NCI-H187 treated with DMSO at 0.1 percent for 48 hours (cell line): ENCODE data around the gene MTUS2.

ENCODE experiments used
- DNase-seq: peaks from one replicate; lab custom pipeline; 2025; lab: John Stamatoyannopoulos, UW

The MTUS2 gene

GRCh38 chr13:29239653-29240525, 419.8 kb downstream of the MTUS2 start:
- DNase-seq = no peak

DNA sequence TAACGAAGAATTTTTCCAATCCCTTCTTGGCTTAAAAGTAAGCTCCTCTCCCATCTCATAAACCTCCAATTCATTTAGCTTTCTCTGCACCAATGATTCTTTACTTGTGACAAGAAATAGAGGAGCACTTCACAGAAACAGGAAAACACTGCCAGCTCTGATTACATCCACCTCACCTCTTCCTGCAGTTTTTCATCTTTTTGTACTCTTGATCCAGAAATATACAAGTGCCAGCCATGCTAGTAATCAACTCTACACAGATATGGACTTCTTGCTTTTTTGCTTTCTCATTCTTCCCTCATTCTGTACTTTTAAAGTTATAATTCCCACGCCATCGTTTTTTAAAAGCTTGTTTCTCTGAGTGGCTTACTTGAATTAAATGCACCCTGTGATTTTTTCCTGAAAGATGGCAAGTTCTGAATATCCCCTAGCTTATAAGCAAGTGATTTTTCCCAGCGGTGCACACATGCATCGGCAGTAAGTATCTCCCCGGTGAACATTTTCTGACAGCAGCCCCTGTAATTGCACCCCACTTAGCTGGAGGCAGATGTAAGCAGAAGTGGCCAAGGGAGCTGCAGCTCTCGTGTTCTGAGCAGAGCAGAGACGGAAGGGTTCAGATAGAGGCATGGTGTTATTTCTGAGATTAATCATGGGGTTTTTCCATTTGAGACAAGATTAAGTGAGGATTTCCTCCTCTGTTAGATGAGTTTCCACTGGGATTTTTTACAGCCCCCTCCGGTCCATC, 434.7 kb downstream of the MTUS2 start:
- no peak for DNase-seq

DNA sequence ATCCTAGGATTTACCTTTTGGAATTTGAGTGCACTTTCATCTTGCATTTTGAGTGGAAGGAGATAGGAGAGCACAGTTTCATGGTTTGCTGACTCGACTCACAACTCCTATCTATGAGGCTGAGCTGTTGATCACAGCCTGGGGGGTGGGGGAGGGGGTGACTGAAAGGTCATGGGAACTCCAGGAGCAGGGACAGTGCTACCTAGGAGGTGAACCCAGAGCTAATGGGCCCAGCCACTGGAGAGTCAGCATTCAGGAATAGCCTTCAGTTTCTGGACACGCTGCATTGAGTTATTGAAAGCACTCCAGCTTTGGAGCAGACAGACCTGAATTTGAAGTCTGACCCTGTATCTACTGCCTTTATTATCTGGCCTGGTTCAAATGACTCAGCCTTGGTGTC, 435.4 kb downstream of the MTUS2 start:
- no peak for DNase-seq

- DNase-seq = no peak
These were observed 440.5 kb downstream of the MTUS2 start for GRCh38 chr13:29260684-29261083.

GRCh38 chr13:29266261-29266660, 446.1 kb downstream of the MTUS2 start:
- no peak for DNase-seq

DNA sequence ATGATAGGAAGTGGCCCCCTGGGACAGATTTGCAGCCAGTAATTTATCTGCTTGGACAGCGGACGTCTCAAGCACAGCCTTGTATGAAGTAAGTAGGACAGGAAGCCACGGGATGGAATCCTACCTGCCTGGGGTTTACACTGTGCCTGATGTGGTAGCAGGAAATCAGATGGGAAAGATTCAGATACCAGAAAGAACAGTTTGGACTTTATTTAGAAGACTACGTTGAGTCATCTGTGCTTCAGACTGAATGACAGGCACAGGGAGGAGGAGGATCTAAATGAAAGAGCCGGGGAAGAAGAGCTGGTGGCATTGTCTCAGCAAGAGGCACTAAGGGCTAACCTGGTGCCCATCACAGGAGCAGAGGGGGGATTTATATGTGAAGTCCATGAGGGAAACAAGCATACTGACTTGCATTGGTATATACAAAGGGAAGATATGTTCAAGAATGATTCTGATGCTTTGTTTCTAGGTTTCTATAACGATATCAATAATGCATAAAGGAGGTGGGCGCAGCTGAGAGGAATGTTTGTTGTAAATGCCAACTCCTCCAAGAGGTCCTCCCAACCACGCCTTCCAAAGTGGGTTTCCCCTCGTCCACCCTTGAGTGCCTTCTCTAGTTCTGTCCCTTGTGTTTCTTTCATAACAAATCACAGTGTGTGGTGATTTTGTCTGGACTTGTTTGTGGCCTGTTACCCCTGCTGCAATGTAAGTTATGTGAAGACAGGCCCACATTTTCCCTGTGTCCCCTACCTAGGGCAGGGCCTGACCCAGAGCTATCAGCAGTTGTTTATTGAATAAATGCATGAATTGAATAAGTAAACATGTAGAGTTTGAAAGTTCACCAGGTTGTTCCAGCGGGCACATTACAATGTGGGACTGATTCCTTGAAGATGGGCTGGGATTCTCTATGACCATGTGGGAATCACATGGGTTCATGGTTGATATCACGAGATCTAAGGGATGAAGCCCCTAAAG, 446.9 kb downstream of the MTUS2 start:
- DNase-seq = no peak

GRCh38 chr13:29270271-29270985, 450.3 kb downstream of the MTUS2 start:
- no peak for DNase-seq

GRCh38 chr13:29271606-29272005, 451.5 kb downstream of the MTUS2 start:
- DNase-seq = no peak

DNA sequence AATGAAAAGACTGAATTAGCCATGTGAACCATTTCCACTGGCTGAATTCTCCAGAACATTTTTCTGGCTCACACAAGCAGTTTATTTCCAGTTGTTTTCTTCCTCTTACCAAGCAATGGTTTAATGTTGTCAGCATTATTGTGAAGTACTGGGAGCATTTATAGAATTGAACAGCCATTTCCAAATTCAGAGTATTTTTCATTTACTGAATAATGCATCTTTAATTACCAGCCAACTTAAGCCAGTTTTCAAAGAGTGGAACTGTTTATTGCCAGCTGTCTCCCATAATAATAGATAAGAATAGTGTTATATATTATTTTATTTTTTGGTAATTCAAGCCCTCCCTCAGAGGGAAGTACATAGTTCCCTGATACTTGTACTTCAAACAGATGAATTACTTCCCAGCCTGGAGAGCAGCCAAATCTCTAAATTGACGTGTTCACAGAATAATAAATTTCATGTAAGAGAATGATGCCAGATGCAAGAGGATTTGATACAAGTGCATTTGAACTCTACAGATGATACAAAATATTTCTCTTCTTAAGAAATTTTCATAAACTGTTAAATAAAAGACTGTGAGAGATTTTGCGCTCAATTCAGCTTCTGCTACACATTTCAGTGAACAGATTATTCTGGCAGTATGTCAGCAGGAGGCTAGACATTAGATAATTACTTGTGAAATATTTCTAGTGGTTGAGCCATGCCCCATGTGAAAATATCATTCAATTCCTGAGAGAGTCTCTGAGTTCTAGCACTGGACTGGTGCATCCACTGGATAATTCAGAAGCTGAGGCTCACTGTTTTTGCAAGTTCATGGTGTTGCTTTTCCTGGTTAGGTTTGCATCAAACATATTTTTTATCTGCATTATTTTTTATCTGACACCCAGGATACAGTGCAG, 459.5 kb downstream of the MTUS2 start:
- DNase-seq = no peak

- DNase-seq = no peak
These were observed 461.9 kb downstream of the MTUS2 start for GRCh38 chr13:29281932-29282495.

DNA sequence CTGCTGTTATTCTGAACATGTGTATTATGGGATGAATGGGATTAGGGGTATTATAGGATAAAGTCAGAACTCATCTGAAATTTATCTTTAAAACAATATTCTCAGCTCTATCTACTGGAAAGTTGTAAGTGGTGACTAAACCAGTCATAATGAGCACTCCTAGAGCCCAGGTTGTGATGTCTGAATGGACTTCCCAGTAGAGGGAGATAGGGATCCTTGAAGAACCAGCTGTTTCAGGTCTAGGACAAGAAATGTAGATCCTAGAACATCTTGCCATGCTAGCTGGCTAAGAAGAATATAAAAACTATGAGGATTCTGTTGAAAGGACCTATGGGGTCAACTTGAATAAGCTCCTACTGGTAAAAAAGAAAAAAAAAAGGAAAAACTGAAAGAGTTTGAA, 464.6 kb downstream of the MTUS2 start:
- DNase-seq = no peak

GRCh38 chr13:29287237-29287636, 467.1 kb downstream of the MTUS2 start:
- no peak for DNase-seq

- no peak for DNase-seq
These were observed 471.9 kb downstream of the MTUS2 start for GRCh38 chr13:29292045-29292444.

GRCh38 chr13:29294821-29295220, 474.7 kb downstream of the MTUS2 start:
- DNase-seq = no peak

DNA sequence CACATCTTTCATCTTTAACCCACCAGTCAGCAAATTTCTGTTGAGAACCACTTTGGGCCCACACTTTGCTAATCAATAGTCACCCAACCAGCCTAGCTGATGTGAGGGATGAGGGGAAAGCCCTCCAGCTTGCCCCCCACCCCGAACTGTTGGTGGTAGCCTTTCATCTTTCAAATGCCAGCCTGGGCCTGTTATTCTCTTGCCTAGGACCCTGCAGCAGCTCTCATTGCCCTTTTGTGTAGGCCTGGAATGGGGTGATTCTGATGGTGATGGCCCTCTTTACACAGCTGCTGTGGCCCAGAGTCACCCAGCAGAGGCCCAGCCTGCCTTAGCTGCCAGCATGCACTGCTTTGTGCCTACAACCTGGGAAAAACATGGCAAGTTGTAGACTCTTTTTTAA, 480.9 kb downstream of the MTUS2 start:
- no peak for DNase-seq

- DNase-seq = no peak
These were observed 484.0 kb downstream of the MTUS2 start for GRCh38 chr13:29304148-29304547.

GRCh38 chr13:29310806-29311205, 490.7 kb downstream of the MTUS2 start:
- no peak for DNase-seq

- no peak for DNase-seq
These were observed 495.7 kb downstream of the MTUS2 start for GRCh38 chr13:29315847-29316246.

GRCh38 chr13:29317828-29318227, 497.7 kb downstream of the MTUS2 start:
- DNase-seq = no peak

DNA sequence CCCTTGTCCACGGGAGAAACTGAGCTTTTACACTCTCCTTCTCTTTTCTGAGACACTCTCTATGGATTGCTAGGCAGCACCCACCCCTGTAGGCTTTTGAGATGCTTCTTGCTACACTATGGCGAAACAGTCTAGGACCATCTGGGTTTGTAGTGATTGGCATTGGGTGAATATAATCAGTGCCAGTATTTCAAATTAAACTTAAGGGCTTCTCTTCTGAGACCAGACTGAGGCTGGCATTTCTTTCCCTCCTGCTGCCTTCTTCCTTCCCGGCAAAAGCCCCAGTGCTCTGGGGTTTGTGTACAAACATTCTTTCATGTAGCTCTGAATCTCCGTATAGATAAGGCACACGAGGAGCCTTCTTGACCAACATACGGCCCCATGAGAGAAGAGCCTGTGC, 498.6 kb downstream of the MTUS2 start:
- no peak for DNase-seq
